EL (cell line): Measurements from ENCODE around the gene EXOC4.
"Not testable (repeated sequence)": the region's sequence is repeated elsewhere in the genome, so short reads cannot be mapped to it uniquely, and the experiment has no call there.

Source experiments
- DNase-seq: peaks from one replicate; pipeline ENCODE4 v3.0.0-alpha.2; 2016

The EXOC4 gene

DNA sequence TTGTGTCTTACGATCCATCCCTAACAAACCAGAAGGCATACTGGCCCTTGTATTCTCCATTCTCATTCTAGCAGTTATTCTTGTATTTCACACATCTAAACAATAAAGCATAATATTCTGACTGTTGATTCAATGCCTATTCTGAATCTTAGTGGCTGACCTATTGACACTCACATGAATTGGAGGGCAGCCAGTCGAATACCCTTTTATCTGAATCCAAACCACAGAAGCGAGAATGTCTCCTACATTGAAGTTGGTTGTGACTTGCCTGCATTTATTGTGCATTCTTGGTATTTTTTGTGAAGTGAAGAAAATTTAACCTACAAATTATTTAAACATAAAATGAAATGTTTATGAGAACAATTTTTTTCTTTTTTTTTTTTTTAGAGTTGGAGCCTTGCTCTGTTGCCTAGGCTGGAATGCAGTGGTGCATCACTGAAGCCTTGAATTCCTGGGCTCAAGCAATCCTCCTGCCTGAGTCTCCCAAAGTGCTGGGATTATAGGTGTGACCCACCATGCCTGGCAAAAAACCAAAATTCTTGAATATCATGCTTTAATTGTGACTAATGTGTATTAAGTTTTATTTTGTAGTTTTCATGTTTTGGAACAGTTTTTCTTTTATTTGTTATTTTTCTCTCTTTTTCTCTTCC is 22.7 kb downstream of the EXOC4 start:
- peak; percentile 43 for DNase-seq

DNA sequence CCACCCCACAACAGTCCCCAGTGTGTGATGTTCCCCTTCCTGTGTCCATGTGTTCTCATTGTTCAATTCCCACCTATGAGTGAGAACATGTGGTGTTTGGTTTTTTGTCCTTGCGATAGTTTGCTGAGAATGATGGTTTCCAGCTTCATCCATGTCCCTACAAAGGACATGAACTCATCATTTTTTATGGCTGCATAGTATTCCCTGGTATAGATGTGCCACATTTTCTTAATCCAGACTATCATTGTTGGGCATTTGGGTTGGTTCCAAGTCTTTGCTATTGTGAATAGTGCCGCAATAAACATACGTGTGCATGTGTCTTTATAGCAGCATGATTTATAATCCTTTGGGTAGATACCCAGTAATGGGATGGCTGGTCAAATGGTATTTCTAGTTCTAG is 26.1 kb downstream of the EXOC4 start:
- not testable (repeated sequence) for DNase-seq

DNA sequence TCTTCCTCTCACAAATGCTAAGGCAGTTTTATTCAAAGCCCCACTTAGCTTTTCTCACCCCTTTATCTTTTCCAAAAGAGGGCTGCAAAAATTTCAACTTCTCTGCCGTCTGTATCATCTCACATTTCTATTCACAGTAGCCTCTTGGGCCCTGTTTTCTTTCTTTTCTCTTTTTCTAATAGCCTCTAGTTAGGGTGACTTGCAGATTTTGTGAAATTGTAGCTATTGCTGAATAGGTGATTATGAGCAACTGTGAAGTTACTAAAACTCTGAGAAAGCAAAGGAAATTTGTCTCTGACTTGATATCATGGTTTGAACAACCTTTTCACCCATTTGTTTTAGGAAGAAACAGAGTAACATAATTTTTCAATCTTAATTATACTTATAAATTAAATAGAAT is 29.2 kb downstream of the EXOC4 start:
- DNase-seq = no peak

DNA sequence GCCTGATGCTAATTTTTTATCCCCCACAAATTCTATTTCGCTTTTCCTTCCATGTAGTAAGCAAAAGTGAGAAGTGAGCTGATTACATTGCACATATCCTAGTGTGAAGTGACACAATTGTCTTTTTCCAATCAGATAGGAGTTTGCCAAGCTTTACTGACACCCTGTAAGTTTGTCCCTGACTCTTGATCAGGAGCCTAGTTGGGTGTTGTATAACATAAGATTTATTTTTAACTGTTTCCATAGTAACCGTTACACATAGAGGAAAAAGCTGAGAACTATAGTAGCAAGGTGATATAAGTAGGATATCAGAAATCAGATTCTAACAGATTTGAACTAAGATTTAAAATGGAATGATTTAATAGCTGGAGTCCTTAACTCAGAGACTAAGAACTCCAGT is 31.2 kb downstream of the EXOC4 start:
- no peak for DNase-seq

DNA sequence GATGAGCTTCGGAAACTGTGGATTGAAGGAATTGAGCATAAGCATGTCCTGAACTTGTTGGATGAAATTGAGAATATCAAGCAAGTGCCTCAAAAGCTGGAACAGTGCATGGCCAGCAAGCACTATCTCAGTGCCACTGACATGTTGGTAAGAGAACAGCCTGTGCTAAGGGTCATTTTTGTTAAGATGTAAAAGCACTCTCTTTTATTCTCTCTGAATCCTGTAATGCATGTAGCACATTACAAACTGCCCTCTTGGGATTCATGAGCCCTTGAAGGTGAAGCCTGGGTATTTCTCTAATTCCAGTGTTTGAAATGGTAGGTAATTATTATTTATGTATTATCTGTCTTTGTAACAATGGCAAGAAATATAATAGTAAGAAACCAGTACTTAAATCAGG is 36.1 kb downstream of the EXOC4 start:
- no peak for DNase-seq

DNA sequence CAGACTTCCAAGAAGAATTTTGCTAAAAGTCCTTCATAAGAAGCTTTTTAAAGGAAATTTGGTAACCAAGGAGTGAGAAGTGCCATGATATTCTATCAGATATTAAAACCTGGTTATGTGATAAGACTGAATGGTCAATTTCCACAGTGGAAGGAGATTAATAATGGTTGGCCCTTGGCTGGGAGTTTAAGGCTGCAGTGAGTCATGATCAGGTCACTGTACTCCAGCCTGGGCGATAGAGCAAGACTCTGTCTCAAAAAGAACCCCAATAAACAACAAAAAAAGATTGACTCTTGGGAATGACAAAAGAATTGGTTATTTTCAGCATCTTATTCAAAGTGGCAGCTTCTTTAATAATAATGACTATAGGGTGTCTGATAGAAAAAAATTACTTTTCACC is 37.2 kb downstream of the EXOC4 start:
- DNase-seq = peak; percentile 38

DNA sequence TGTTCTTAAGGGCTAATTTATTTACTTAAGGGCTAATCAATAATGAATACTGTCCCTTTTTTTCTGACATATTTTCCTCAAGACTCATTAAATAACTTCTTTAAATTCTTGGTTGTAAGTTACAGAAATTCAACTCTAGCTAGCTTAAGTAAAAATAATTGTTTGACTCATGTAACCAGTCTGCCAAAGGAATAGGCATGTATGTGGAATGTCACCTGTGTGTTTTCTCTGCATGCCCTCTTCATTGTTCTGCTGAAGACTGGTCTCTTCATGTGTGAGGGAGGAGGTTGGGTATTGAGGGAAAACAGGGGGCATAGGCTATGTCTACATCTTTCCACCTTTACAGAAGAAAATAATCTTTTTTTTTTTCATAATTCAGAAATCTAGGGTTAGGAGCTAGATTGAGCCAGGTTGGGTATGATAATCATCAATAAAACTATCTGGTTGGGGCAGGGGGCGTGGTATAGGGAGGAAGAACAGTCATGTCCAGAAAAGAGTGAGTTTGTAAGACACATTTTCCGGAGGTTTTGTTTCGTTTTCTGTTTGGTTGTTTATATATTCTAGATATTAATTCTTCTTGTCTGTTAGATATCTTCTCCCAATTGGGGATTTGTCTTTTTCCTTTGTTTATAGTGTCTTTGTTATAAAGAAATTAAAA is 37.9 kb downstream of the EXOC4 start:
- no peak for DNase-seq

DNA sequence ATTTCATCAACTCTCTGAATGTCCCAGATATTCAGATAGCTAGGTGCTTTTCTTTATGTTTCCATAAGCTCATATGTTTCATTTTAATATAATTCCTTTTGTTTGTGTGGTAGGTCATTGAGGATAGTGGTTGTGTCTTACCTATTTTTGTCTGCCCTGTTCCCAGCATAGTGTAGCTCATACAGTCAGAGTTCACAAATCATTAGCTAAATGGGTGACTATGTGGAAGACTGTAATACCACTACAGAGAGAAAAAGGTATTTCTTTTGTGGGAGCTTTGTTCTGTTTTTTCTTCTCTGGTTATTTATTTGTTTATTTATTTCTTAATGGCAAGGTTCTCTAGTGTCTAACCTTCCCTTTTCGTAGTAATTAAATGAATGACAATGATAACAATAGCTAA is 39.8 kb downstream of the EXOC4 start:
- DNase-seq = no peak

DNA sequence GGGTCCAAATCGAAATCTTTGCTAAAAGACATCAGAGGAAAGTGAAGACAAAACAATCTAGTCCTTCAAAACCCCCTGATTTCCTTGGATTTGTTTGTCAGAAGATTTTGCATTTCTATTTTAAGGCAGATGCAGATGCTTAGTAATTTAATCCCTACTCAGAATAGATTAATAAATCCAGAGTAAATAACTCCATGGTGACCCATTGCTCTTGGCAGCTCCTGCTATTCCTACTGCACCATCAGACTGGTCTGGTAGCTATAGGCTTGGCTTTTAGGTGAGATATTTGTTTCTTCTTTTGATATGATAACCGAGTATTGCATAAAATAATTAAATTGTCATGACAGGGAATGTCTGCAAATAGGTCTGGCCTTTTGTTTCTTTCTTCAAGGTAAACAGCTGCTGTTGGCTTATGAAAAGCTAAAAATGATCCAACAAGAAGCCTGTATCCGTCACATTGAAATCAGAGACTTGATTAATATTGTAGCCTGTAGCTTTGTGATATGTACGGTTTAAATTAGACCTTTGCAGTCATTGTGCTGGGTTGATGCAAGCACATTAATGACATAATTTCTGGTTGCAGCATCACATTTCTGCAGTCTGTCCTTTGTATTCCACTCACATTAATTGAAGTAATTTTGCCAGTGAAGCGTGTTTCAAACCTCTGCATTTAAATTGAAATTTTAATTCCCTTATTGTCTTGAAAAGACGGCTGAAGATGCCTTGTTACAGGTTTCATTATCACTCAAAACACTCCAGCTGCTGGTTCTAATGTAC is 40.7 kb downstream of the EXOC4 start:
- DNase-seq = no peak

DNA sequence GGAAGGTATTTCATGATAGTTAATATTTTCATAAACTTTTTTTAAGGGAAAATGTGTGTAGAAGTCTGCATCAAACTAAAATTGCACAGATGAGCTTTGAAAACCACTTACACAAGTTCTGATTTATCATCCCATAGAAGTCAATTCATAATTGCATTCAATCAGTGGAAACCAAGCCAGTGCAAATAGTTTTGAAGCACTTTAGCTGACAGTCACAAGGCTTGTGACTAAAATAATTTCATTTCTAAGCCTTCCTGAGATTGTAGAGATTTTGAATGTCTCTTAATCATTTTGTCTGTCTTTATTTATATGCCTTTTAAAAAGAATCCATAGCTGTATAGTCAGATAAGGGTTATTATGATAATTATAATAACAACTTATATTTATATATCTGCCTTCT is 41.4 kb downstream of the EXOC4 start:
- DNase-seq = no peak

DNA sequence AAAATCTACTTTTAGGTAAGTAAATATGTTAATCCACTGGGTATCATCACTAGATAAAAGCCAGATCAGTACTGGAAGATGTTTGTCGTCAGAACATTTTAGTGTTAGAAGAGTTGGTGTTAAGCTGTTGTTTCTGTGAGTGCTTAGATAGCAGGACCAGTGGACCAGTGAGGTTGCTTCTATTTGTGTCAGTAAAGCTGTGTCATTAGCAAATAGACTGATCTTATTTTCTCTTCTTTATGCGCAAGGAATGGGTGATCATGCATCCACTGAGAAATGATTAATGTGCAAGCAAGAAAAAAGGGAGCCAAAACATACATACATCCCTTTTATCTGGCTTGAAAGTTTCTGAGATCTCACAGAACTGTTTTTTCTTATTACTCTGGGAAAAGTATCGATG is 42.6 kb downstream of the EXOC4 start:
- DNase-seq = no peak

DNA sequence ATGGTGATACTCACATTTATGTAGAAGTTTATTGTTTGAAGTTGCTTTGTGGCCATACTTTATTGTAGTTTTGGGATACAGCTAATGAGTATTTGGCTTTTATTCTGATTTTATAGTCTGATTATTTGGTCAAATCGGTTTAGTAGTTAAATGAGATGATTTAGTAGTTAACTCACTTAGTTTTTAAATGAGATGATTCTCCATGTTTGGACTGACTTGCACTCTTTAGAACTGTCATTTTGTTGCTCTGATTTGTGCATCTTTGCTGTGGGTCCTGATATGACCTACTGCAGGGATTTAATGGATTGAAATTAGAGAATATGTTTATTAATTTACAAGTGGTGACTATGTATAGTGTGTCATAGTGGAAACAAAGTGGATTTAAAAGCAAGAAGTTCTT is 44.2 kb downstream of the EXOC4 start:
- DNase-seq = no peak

DNA sequence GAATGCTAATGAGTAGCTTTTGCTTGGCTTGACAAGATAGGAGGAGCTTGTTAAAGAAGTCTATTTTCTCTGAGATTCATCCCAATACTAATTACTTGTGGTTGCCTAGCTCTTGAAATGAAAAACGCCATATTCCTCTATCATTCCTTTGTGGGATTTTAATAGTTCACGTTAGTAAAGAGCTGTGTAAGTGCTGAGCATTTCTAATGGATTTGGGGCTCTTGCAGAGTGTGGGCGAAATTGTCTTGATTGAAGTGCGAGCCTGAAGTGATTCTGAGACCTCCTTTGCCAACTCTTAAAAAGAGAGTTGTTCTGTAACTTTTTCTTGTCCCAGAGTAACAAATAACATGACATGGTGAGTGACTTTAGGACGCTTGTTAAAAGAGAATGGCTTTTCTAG is 45.2 kb downstream of the EXOC4 start:
- DNase-seq = no peak

DNA sequence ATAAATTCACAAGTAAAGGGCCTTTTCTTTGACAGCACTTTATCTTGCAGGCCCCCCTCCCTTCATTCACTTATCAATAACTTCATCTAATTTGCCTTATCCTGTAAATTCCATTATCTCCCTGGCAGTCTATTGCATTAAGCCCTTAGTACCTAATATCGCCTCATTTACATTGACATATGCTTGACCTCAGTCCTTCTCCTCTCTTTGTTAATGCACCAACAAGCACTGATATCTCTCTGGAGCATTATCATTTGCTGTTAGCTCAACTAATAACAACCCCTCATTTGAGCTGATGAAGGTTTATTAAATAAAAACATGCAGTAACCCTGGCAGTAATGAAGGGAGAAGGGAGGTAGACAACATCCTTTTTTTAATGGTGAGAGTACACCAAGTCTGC is 46.8 kb downstream of the EXOC4 start:
- no peak for DNase-seq

DNA sequence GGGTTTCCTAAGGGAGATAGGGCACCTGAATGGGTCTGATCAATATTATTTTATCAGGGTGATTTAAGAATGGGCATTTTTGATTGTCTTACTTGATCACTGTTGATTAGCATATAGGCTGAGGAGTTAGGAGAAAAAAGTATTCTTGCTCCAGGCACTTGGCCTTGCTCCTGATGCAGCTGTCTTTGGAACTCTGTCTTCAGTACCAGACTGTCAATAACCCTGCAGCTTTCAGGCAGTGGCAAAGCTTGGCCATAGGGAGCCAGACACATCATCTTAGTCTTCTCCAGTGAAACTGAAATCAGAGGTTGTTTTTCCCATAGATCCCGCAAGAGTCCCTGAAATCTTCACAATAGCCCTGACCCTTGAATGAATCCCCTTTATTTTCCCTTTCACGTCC is 47.2 kb downstream of the EXOC4 start:
- DNase-seq = no peak

DNA sequence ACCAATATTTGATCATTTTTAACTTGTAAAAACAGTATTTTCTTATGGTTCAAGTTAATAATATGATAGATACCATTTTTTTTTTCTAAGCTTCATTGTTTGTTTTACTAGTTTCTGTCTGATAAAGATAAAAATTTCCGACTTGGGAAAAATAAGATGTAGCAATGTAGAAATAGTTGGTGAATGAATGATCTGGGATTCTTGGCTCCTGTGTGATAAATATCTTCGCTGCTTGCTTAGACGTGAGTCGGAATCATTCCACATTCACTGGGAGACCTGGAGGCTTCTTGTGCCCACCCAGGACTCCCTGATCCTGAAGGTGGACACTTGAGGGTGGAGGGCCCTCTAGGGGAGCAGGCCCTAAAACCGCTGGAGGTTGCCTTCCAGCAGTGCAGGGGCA is 47.9 kb downstream of the EXOC4 start:
- DNase-seq = no peak

DNA sequence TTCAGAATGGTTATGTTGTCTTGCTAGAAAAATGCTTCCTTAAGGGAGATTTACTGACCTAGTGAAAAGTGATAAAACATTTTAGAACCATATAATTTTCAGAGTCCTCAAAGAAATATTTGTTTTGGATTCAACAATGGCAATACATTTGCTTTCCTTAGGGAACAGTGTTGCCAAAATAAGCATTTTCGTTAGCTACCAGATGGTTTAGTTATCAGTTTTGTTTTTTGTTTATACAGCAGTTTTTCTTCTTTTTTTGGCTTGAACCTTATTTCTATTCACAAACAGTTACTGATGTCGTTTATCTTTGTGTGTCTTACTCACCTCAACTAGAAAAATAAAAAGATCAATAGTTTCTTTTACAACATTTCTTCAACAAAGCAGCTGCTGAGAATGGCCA is 48.6 kb downstream of the EXOC4 start:
- DNase-seq = no peak

DNA sequence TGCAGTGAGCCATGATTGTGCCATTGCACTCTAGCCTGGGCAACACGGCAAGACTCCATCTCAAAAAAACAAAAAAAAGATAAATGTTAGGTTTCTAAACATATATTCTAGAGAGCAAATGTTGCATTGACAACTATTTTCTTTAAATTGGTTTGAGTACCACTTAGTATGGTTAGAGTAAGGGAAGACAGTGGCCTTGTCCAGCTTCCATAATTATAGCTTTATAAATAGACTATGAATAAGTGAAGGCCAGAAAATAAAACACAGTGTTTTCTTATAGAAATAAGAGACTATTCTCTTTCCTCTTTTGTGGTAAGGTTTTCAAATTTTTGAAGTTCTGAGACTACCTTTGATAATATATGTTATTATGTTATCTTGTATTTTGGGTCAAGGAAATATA is 50.5 kb downstream of the EXOC4 start:
- DNase-seq = no peak

DNA sequence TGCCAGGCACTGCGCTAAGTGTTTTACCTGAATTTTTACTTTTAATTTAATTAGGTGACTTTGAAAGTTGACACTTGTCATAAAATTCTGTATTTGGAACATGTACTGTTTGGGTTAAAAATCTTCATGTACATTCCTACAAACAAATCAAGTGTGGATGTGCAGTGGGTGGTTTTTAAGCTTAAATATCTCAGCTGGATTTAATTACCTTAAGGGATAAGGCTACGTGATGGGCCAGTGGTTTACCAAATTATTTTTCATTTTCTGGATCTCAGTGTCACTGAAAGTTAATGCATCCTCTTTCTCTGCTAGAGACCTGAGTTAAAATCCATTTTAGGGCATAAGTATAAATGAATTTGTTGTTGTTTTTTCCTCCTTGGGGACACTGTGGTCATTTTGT is 51.1 kb downstream of the EXOC4 start:
- DNase-seq = no peak

DNA sequence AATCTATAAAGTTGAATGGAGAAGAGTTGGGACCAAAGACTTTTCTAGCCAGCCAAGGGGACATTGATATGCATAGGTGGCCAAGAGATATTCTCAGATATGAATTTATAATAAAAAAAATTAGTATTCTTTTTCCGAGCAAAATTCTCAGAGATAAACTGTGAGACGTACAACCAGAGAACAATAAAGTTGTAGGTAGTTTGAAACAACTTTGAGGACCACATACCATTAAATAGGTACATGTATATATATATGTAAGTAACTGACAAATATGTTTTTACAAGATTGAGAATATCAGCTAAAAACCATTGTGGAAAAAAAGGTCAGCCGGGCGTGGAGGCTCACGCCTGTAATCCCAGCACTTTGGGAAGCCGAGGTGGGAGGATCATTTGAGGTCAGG is 56.5 kb downstream of the EXOC4 start:
- no peak for DNase-seq

DNA sequence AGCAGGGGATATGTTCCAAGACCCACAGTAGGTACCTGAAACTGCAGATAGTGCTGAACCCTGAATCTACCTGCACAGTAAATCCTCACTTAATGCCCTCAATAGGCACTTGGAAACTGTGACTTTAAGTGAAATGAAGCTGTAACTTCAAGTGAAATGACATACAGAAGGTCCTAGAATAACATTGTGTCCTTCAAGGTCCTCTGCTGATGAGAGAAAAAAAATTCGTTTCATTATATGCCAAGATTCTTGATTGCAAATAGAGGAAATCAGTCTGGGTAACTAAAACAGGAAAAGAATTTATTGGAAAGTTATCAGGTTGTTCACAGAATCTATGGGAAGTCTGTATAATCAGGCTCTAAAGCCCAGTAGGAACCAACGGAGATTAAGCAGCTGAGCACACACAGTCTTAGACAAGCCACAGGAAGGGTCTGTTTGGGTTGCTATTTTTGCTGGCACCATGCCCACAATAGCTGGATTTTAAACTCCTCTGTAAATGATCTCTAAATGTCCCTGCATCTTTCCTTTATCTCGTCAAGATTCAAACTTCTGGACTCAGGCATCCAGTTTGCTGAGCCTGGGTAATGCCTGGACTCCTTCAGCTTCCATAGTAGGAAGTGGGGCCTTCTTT is 57.5 kb downstream of the EXOC4 start:
- no peak for DNase-seq

DNA sequence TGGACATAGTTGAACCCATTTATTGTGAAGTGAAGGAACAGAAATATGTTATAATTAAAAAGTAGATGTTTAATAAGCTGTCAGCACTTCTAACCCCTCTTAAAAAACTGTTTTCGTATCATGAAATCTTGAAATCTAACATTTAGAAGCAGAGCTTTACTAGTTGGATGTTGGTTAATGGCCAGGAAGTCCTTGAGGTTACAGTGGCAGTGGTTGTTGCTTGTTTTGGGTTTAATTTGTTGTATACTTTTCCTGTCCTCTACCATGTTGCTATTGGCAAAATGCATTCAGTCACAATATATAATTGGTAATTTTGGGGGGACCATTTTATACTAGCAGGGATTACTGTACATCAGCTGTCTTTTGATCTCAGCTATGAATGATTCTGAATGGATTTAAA is 60.7 kb downstream of the EXOC4 start:
- no peak for DNase-seq

DNA sequence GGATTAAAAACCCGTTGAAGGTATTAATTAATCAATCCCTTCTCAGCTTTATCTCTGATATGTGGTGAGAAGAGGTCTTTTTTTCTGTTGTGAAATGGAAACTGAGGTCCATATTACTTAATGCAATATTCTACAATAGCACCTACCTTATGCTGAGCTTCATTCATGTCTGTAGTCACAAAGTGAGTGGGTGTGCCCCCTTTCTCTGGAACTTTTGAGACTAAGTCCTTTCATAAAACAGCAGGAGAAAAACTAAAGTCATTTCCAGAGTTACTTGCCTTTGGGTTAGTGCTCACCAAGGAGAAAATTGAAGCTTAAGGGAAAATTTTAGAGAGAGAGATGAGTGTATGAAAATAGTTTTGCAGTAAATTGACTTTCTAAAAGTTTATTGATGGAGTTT is 61.2 kb downstream of the EXOC4 start:
- DNase-seq = no peak
